Upper lobe of left lung (tissue), 4 donors: ENCODE measurements around the gene PLB1.

Experiments
- CTCF ChIP-seq, 6 experiments: fragments of 450-650 bp in 4 of 6; fragments of 200-600 bp in 2 of 6; sonication (generic) in 2 of 6; IDR thresholded peaks; one replicate each; pipeline ENCODE4 v1.5.1; 2016 to 2019; ENCODE audit warnings: antibody characterized with exemption in 6 of 6
- POLR2A ChIP-seq, 4 donors: fragments of 450-650 bp; IDR thresholded peaks; one replicate each; pipeline ENCODE4 v1.5.1; 2016 to 2017; ENCODE audit warnings: antibody characterized with exemption in 4 of 4, mild to moderate bottlenecking in 2 of 4
- POLR2AphosphoS5 ChIP-seq, 2 donors: sonication (generic); formaldehyde crosslinking; IDR thresholded peaks; one replicate each; pipeline ENCODE4 v1.5.1; 2017; ENCODE audit warnings: antibody characterized with exemption in 2 of 2

GRCh38 chr2:28527196-28527595 lies 31.3 kb downstream of the PLB1 start:
- TF ChIP-seq POLR2AphosphoS5 (IDR thresholded peaks at IDR 0.05) (no peak), CTCF (IDR thresholded peaks at IDR 0.05) (no peak), POLR2A (IDR thresholded peaks at IDR 0.05) (no peak)
